Measurements from ENCODE around the gene ZNF581. TPM values are rescaled to one million over a fixed set of nuclear protein-coding genes. Genes with fewer than 3 reads are reported as not detected.

The ZNF581 gene
- polyA plus RNA-seq, 1 of the 3 experiments (the other 2 are of a cell fraction): 24.7 TPM

DNA sequence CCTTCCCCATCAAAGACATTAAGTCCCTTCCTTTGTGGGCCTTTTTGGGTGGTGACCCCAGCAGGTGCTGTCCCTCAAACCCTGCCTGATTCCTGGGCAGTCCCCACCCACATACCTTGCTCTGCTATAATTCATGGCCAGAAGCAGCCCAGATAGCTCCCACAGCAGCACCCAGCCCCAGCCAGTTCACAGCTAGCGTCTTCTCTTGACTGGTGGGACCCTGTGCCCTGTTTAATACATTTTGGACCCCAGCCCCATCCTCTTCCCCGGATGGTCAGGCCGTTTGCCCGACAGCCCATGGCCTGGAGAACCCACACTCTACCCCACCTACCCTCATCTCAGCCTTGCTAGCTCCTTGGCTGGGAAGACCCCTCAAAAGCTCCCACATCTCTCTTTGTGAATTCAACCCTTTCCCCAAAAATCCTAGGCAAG lies 6.7 kb downstream of the ZNF581 start:
- H3K36me3 ChIP-seq (replicated peaks in 1 of 2; ENCODE audit: control insufficient read depth in 1 of 2, insufficient read depth in 2 of 2, low read length in 1 of 2): peaks cover under 1 to 24% of the 10 kb centered on the region in 2 experiments
- H3K27ac ChIP-seq (ENCODE audit: low read depth in 2 of 2, low read length in 1 of 2): no peak overlapping the region
- peaks cover 5 to 24% of the 10 kb centered on the region in 2 experiments; a peak in 2 of 4 replicates for H3K4me1 ChIP-seq (ENCODE audit: control insufficient read depth in 1 of 2, insufficient read depth in 2 of 2, low read depth in 1 of 2, low read length in 1 of 2)
- peaks cover 21% of the 10 kb centered on the region; the same call in 1 of the 2 replicates for H3K79me2 ChIP-seq (ENCODE audit: insufficient read depth)
- H3K9me3 ChIP-seq: no peaks in the 10 kb centered on the region
- DNase-seq: no peak
- peaks cover 15% of the 10 kb centered on the region for H3F3A ChIP-seq (replicated peaks; ENCODE audit: insufficient read depth)
- ChIA-PET CTCF (interaction anchor here (1.5 to 4.5 kb wide), 2 partner anchors 18 to 146 kb away, joined by 3 to 30 read pairs; no protein-coding TSS in a partner anchor), POLR2A (interaction anchor here (0.9 kb wide), 1 partner anchor 14 kb away, joined by 3 read pairs; no protein-coding TSS in a partner anchor)
- no peaks in the 10 kb centered on the region for H4K20me1 ChIP-seq (ENCODE audit: insufficient read depth)
- H2AFZ ChIP-seq (ENCODE audit: low read depth): no peak overlapping the region
- no peaks in the 10 kb centered on the region for H3K9me2 ChIP-seq
- no peak overlapping the region for H3K4me3 ChIP-seq (ENCODE audit: low read depth in 2 of 2, low read length in 1 of 2)
- no peak overlapping the region for H3K9ac ChIP-seq
- no peaks in the 10 kb centered on the region for H3K27me3 ChIP-seq (ENCODE audit: insufficient read depth)
- no peak overlapping the region for H3K4me2 ChIP-seq
- no peak for TF ChIP-seq RCOR1 (IDR thresholded peaks at IDR 0.05; ENCODE audit: low read length)
- TF ChIP-seq, protein P1, sequence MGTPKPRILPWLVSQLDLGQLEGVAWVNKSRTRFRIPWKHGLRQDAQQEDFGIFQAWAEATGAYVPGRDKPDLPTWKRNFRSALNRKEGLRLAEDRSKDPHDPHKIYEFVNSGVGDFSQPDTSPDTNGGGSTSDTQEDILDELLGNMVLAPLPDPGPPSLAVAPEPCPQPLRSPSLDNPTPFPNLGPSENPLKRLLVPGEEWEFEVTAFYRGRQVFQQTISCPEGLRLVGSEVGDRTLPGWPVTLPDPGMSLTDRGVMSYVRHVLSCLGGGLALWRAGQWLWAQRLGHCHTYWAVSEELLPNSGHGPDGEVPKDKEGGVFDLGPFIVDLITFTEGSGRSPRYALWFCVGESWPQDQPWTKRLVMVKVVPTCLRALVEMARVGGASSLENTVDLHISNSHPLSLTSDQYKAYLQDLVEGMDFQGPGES (IDR thresholded peaks at IDR 0.05; ENCODE audit: low read depth, low read length): no peak
- no peak for TF ChIP-seq JUND (IDR thresholded peaks at IDR 0.05)
- TF ChIP-seq, protein P2, sequence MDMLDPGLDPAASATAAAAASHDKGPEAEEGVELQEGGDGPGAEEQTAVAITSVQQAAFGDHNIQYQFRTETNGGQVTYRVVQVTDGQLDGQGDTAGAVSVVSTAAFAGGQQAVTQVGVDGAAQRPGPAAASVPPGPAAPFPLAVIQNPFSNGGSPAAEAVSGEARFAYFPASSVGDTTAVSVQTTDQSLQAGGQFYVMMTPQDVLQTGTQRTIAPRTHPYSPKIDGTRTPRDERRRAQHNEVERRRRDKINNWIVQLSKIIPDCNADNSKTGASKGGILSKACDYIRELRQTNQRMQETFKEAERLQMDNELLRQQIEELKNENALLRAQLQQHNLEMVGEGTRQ (IDR thresholded peaks at IDR 0.05; ENCODE audit: borderline replicate concordance, low read depth, low read length): no peak
- TF ChIP-seq, protein P3, sequence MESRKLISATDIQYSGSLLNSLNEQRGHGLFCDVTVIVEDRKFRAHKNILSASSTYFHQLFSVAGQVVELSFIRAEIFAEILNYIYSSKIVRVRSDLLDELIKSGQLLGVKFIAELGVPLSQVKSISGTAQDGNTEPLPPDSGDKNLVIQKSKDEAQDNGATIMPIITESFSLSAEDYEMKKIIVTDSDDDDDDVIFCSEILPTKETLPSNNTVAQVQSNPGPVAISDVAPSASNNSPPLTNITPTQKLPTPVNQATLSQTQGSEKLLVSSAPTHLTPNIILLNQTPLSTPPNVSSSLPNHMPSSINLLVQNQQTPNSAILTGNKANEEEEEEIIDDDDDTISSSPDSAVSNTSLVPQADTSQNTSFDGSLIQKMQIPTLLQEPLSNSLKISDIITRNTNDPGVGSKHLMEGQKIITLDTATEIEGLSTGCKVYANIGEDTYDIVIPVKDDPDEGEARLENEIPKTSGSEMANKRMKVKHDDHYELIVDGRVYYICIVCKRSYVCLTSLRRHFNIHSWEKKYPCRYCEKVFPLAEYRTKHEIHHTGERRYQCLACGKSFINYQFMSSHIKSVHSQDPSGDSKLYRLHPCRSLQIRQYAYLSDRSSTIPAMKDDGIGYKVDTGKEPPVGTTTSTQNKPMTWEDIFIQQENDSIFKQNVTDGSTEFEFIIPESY (IDR thresholded peaks at IDR 0.05; ENCODE audit: borderline replicate concordance, low read depth): no peak
- no peak for TF ChIP-seq POLR2AphosphoS5 (IDR thresholded peaks at IDR 0.05; ENCODE audit: low read depth, low read length)
- no peak for TF ChIP-seq TAF1 (IDR thresholded peaks at IDR 0.05; ENCODE audit: borderline replicate concordance, low read depth, low read length)
- TF ChIP-seq RFX5 (IDR thresholded peaks at IDR 0.05; ENCODE audit: low read length): no peak
- no peak for TF ChIP-seq NFIC (IDR thresholded peaks at IDR 0.05; ENCODE audit: borderline replicate concordance)
- WGBS (ENCODE audit: low lambda C conversion rate): 98% methylated on average over 4 of the region's 4 CpGs

DNA sequence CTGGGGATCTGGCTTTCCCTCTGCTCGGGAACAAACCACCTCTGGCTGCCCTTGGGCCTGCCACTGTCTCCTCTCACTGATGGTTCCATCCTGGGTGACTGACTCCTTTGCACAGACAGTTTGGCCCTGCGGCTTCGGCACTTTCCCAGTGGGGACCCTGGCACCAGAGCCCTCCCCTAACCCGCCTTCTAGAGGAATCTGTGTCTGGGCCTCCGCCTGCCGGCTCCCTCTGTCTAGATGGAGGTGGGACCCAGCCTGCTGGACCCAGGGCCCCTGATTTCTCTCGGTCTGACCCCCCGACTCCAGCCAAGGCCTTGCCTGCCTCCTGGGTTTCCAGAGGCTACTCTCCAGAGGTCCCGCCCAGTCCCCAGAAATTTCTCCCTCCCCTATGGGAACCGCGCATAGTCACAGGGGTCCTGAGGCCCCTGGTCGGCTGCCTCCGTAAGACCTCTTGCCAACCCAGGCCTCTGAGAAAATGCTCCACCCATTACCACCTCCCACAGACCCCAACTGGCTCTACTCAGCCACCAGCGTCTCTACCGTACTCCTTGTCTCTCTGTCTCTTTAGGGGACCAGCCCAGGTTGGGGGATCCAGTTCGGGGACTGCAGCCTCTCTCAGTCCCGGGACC lies 7.3 kb downstream of the ZNF581 start:
- Histone ChIP-seq H3K4me2 (no peak overlapping the region), H3K9ac (no peak overlapping the region), H2AFZ (ENCODE audit: low read depth) (no peak overlapping the region), H3K79me2 (ENCODE audit: insufficient read depth) (peaks cover 21% of the 10 kb centered on the region), H3K4me1 (ENCODE audit: control insufficient read depth in 1 of 2, insufficient read depth in 2 of 2, low read depth in 1 of 2, low read length in 1 of 2) (peaks cover 5 to 21% of the 10 kb centered on the region in 2 experiments; a peak in 2 of 4 replicates), H3K36me3 (replicated peaks in 1 of 2; ENCODE audit: control insufficient read depth in 1 of 2, insufficient read depth in 2 of 2, low read length in 1 of 2) (peaks cover 1 to 18% of the 10 kb centered on the region in 2 experiments), H3K27me3 (ENCODE audit: insufficient read depth) (no peaks in the 10 kb centered on the region), H3K9me2 (no peaks in the 10 kb centered on the region), H3F3A (replicated peaks; ENCODE audit: insufficient read depth) (peaks cover 18% of the 10 kb centered on the region), H4K20me1 (ENCODE audit: insufficient read depth) (peaks cover 3% of the 10 kb centered on the region), H3K4me3 (ENCODE audit: low read depth in 2 of 2, low read length in 1 of 2) (no peak overlapping the region), H3K9me3 (no peaks in the 10 kb centered on the region), H3K27ac (ENCODE audit: low read depth in 2 of 2, low read length in 1 of 2) (no peak overlapping the region; a peak in 1 of 4 replicates)
- POLR2A ChIA-PET: no interaction called here
- WGBS (ENCODE audit: low lambda C conversion rate): 89% methylated on average over 8 of the region's 17 CpGs
- peak; percentile 3 for DNase-seq
- CTCF ChIA-PET: interaction anchor here (4.5 kb wide), 1 partner anchor 18 kb away, joined by 30 read pairs; no protein-coding TSS in a partner anchor
- TF ChIP-seq CHD2 (IDR thresholded peaks at IDR 0.05; ENCODE audit: low read length, partially characterized antibody) (no peak), MEF2A (IDR thresholded peaks at IDR 0.05; ENCODE audit: borderline replicate concordance, low read depth) (no peak), JUND (IDR thresholded peaks at IDR 0.05) (no peak), GABPA (IDR thresholded peaks at IDR 0.05; ENCODE audit: low read depth) (no peak), RXRA (IDR thresholded peaks at IDR 0.05; ENCODE audit: borderline replicate concordance, low read depth) (no peak), SIN3A (IDR thresholded peaks at IDR 0.05; ENCODE audit: borderline replicate concordance, low read depth, low read length) (no peak)
- TF ChIP-seq, protein P1 (IDR thresholded peaks at IDR 0.05; ENCODE audit: low read depth, low read length): no peak
- TF ChIP-seq, protein P2 (IDR thresholded peaks at IDR 0.05; ENCODE audit: borderline replicate concordance, low read depth, low read length): no peak
- TF ChIP-seq, protein P4, sequence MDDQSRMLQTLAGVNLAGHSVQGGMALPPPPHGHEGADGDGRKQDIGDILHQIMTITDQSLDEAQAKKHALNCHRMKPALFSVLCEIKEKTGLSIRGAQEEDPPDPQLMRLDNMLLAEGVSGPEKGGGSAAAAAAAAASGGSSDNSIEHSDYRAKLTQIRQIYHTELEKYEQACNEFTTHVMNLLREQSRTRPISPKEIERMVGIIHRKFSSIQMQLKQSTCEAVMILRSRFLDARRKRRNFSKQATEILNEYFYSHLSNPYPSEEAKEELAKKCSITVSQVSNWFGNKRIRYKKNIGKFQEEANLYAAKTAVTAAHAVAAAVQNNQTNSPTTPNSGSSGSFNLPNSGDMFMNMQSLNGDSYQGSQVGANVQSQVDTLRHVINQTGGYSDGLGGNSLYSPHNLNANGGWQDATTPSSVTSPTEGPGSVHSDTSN (IDR thresholded peaks at IDR 0.05): no peak

All from SK-N-SH (cell line).